Astrocyte of the hippocampus (primary cell): ENCODE results near the gene IKBKE.

Source experiments
- DNase-seq: peaks from one replicate; pipeline ENCODE4 v3.0.0; 2011; ENCODE audit warnings: low read depth, low spot score

IKBKE gene

DNA sequence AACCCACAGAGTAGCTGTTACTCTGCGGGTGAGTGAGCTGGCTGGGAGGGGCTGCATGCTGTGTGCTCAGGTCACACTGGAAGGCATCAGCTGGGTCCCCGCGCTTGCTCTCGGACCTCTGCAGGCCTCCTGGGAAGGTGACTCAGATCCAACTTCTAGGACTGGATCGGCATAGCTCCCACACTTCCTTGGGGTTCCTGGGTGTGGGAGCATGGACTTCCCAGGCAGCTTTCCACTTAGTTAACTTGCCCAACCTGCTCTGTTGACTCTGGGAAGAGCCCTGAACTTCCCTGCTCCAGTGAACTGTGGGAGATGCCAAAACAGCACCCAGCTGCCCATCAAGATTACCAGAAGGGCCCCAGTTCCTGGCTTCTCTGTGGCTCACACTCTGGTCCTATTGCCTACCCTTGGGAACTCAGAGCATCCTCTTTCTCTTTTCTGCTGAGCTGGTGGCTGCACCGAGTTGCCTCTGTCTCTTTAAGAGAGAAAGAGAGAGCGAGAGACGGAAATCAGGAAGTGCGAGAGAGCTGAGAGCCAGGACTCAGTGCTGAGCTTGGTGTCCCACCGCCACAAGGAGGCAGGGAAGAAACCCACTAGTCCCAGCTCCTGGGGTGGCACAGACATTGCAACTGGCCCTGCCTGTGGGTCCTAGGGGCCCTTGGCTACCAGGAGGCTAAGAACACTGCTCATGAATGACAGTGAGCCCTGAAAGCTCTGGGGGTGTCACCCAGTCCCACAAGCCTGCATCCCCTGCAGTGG lies at the start of gene IKBKE:
TSS of gene IKBKE (plus strand) at position 544 of the 759 bp plus-strand sequence. CDS start 2,752 bp downstream, outside the sequence.
- peak; percentile 70 for DNase-seq

DNA sequence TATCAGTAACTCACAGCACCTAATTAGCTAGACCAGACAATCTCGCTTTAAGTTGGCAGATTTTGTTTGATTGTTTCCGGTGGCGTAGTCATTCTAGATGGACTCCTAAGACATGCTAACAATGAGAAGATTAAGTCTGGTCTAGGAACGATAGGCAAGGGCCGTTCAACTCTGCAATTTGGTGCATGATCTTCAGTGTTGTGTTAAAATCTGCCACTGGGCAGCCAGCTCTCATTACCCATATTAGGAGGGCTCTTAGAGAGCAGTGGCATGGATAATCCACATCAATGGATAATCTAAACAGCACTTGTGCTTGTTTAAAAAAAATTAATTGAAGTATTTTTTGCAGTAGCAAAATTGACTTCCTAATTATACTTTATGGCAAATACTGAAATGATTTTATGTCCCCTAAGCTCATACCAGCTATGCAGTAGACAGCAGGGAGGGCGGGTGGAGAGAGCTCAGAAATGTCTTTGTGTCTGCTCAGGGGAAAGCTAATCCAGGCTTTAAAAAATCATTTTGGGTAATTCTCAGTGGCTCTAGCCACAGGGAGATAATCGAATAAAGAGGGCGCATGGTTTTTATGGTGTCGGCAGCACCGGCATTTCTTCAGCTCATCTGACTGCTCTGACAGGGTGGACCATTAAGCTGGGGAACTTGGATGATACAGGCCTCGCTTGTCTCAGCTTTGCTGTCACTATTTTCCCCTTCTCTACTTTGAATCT lies 48.5 kb upstream of the IKBKE start:
- no peak for DNase-seq

DNA sequence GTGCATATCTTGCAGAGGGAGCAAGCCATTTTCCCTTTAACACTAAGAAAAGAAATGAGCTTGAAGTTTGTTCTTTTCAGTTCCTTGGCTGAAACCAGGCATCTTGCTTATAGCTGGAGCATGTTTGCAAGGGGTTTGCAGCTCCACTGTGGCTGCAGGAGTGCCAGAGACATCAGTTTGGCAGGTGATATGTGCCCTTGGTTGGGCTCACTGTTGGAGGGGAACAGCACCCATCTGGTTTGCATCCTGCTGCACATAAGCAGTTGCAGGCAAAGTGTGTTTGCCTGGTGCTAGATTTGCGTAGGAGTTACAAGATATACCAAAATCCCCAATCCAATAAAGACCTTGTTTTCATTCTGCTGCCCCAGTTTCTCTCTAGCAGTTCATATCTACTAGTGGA lies 47.8 kb upstream of the IKBKE start:
- DNase-seq, result no peak

DNA sequence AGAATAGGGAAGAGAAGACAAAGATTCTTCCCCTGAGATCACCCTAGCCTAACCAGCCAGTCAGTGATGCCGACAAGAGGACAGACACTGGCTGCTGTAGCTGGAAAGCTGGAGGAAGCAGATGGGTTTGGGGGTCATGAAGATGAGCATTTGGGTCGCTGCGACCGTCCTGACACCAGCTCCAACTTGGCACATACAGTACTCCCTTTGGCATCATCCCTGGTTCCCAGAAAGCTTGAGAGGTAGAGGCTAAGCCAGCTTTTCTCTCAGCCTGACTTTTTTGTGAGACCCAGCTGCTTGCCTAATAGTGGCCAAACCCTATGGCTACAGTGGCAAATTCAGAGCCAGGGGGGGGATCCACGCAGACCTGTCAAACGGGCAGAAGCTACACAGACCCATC lies 43.0 kb upstream of the IKBKE start:
- no peak for DNase-seq

DNA sequence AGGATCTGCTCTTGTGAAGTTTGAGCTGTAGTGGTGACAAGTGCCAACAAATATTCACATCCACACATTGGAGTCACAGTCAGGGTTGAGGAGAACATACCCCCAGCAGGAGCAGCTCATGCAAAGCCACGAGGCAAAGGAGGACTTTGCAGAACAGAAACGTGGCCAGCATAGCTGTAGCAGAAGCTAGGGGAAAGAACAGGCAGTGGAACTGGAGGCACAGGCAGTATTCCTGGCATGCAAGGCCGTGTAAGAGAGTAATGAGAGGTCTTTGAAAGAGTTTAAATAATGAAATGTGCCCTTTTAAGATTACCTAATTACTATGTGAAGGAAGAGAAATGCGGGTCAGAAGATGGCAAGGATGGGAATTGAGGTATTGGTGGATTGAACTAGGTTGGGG lies 40.9 kb upstream of the IKBKE start:
- no peak for DNase-seq

DNA sequence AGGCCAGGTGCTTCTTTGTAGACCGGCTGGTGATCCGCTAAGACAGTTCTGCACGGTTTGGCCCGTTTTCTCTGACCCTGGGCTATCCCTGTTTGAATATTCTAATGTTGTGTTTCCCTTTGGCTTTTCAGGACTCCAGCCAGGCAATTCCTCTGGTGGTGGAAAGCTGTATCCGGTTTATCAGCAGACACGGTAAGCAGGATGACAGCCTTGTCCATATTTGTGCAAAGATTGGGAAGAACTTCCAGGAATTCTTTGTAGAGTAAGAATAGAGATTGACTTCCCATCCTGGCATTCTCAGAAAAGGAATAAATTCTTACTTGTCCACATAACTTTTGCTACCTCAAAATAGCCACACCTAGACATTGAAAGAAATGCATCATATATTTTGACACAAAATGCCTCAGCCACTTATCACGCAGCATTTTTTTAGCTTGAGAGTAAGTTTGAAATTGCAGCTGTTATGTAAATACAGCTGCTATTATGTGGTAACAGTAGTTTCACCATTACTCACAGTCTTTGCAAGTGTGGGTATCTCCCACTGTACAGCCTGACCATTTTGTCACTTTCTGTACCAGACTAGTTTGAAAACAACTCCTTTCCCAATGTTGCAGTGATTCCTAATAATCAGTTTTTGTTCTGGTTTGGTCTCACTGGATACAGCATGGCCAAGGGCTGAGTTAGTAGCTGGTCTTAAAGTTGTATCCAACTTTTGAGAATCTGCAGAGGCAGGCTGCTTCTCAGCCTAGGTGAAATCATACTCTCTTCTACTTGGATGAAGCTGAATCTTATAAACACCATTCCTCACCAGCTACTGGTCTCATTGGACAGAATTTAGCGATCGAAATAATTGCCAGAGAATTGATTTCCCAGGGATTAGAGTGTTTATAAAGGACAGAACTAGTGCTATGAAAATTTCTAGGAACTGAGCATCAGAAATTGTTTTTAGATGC lies 40.0 kb upstream of the IKBKE start:
- peak; percentile 61 for DNase-seq

DNA sequence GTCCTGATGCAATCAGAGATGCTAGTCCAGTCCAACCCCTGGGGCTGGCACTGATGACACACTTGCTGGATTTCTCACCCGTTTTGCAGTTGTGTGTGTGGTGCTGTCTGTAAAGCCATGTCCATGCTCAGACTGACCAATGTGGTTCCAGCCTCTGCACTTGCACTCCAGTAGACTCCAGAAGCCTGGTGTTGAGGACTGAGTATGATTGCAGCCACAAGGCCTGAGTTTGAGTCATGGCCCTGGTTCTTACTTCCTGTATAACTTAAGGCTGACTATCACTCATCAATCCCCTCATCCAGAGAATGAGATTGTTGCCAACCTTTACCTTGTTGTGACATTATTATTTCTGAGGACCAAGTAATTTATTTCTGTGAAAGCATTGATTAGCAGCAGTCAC lies 34.8 kb upstream of the IKBKE start:
- no peak for DNase-seq

DNA sequence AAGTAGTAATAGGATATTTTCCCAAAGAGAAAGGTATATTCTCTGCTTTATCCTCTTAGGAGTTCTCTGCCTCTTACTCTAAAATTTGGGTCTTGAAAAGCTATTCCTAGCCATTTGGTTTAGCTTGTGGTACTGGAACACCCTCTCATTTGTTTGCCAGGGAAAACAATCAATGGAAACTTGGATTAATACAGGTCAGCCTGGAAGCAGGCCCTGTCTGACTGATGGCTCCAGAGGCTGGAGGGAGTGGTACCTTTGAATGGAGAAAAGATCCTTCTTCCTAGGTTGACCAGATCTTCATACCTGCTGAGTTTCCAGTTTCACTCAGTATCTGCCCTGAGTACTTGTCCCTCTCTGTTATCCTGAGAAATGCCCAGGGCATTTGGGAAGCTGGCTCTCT lies 31.7 kb upstream of the IKBKE start:
- DNase-seq, result no peak

DNA sequence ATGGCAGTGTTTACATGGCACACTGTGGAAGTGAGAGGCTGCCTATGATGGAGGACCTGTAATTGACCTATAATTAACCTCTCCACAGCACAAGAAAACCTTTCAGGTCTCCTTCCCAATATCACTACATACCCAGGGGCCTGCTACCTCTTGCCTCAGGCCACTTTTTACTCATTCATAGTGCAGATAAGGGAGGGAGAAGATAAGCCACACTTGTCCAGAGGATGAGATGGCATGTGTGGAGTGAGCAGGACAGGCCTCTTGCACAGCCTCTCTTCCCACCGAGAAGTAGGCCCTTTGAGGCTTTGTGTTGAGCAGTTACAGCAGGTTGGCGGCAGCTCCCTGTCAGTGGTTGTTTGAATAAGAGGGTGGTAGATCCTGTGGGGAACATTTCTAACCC lies 31.1 kb upstream of the IKBKE start:
- DNase-seq, result no peak

DNA sequence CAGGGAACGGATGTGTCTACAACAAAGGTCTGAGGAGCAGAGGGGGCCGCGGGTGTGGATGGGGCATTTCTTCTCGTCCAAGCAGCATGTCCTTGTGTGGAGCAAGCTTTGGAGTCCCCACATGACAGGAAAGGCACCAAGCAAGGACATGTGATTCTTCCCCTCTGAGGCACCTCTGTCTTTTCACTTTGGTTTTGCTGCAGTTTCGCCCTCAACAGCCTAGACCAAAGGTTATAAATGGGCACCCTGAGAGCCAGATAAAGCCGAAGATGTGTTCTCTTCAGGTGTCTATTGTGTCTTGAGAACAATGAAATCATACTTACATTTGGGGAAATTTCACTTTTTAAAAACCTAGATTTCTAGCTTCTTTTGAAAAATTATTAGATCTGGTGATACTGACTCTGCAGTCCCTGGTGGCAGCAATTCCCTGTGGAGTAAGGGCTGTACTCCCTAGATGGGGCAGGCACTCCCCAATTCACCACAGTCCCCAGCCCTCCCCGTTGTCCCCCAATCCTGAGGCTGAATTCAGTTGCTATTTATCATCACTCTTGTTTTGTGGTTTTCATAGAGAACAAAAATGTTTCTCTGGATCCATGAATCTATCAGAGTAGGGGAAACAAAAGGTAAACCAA lies 28.8 kb upstream of the IKBKE start:
- no peak for DNase-seq

DNA sequence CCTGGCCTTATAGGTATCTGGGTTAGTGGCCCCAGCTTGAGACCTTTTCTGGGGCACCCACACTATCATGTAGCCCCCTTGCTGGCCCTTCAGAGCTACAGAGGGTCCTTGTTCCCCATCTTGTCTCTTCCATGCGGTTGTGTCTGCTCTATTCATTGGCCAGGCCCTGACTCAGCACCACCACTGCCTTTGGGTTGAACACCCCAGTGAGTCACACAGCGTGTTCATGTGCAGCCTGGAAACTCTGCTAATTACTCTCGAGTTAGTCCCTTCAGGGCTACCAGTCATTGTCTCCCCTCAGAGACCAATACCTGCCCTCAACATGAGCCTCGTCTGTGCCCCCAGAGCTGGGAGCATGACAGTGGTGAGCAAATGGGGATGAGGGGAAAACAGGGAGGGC lies 28.2 kb upstream of the IKBKE start:
- DNase-seq, result peak; percentile 65

DNA sequence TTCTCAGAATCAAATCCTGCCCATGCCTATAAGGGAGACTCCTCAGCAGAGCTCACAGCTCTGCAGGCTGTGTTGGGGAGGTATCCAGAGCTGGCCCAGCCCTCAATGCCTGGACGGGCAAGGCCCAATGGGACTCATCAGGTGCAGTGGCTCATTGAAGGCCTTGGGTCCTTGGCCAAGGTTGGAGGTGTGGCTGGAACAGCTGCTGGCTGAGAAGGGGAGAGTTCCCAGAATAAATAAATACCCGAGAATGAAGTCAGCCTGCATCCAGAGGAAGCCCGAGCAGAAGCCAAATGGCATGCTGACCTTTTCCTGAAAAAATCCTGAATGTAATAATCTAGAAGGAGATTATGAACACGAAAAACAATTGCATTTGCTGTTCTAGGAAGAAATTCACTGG lies 25.2 kb upstream of the IKBKE start:
- DNase-seq, result no peak

DNA sequence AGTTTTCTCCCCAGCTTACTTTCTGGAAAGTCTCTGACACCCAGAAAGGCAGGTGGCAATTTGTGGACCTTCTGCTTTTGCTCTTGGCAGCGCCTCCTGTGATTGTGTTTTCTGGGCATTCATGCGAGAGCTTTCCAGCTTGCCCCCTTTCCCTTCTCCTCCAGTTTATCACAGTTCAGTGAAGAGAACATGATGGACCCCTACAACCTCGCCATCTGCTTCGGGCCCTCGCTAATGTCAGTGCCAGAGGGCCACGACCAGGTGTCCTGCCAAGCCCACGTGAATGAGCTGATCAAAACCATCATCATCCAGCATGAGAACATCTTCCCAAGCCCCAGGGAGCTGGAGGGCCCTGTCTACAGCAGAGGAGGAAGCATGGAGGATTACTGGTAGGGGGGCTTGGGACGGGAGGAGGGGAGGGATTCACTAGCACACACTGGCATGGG lies 24.3 kb upstream of the IKBKE start:
- no peak for DNase-seq

DNA sequence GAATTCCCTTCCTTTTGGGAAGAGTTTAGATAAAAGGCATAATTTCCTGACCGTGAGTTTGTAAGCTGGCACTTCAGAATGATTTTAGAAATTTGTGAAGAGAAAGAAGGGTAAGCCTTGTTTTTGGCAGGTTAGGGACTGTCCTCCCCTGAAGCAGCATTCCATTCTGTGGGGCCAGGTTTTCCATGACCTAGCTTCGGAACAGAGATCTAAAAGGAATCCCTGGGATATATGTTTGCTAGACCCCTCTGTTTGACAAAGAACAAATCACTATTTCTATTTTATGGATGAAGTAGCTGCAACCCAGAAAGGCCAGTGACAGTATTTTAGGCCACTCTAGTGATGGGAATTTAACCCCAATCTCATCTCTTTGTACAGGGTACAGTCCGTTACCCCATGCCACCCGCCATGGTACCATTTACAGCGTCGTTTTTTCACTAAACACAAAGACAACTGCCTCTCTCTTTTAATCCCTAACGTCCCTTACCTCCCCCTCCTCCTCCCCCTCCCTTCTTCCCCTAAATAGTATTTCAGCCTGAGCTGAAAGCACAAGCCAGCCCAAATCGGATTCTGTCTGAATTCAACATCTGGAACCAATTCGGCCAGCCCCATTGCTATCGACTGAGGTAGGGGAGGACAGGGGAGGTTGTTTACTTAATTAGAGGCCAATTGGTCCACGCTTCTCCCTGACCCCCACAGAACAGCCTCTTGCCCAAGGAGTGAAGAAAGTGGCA lies 23.4 kb upstream of the IKBKE start:
- no peak for DNase-seq

DNA sequence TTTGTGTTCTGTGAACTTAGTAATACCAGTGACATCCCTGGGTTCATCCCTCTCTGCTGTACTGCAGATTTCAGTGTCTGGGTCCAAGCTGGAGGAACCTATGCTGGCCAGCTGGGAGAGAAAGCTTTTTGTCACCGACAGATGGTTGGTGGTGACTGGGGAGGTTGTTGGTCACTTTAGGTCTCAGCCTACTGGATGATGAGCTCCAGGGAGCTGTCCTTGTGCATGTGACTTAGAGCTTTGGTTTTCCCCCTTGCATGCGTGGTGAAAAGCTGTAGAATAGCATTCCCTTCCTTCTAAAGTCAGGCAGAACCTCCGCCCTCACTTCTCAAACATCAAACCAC lies 22.9 kb upstream of the IKBKE start:
- DNase-seq, result no peak

DNA sequence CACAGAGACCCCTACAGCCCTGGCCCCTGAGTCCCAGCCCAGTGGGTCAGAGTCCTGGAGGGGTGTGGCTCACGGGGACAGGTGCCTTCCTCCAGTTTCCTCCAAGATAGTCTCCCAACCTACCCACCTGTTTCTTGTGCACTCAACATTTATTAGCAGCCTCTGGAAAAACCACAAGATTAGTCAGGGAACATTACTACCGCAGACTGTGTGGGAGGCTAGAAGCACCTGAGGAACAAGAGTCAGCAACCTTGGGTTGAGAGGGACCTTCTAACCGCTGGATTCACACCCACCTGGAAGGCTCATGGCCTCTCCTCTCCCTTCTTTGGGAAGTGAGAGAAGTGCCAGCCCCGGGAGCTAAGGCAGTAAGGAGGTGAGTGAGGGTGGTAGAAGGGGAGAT lies 22.5 kb upstream of the IKBKE start:
- DNase-seq, result no peak

DNA sequence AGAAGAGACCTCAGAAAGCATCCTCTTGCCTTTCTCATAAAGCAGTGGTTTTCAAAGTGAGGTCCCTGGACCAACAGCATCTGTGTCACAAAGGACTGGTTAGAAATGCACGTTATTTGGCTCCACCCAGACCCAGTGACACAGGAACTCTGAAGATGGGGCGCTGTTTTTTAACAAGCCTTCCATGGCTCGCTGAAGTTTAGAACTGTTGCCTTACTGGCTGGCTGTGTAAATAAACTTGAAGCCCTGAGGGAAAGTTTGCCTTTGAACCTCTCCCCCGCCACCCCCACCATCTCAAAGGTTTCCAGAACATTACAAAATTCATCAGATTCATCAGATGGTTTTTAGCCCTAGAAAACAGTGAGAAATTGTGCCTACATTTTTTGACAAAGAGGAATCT lies 21.8 kb upstream of the IKBKE start:
- no peak for DNase-seq

DNA sequence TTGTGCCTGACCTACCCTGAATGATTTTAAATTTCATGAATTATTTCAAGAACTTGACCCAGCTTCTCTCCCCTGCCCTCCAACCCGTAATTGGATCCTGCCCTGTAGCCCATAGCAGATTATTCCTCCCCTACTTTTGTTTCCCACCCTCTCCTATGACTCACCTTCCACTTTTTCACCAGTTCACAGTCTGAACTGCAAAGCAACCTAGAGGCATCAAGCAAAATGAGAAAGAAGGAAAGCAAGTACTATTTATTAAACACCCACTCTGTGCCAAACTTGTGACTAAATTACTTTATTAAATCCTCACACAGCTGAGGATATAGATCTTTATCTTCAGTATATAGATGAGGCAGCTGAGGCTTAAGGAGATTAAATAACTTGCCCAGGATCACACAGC lies 20.7 kb upstream of the IKBKE start:
- peak; percentile 46 for DNase-seq

DNA sequence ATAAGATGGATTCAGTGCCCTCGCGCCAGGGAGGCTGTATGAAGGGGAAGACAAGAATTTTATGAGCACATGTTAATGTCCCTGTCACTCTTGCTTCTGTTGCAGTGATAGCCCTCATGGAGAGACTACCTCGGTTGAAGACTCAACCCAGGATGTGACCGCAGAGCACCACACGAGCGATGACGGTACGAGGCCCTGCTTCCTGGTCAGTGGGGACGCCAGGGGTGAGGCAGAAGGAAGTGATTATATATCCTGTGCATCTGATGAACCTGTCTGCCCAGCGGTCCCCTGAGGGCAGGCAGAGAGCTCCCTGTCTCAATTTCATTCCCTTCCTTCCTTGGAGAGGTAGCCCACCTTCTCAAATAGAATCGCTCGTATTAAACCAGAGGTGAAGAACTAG lies 20.0 kb upstream of the IKBKE start:
- no peak for DNase-seq

DNA sequence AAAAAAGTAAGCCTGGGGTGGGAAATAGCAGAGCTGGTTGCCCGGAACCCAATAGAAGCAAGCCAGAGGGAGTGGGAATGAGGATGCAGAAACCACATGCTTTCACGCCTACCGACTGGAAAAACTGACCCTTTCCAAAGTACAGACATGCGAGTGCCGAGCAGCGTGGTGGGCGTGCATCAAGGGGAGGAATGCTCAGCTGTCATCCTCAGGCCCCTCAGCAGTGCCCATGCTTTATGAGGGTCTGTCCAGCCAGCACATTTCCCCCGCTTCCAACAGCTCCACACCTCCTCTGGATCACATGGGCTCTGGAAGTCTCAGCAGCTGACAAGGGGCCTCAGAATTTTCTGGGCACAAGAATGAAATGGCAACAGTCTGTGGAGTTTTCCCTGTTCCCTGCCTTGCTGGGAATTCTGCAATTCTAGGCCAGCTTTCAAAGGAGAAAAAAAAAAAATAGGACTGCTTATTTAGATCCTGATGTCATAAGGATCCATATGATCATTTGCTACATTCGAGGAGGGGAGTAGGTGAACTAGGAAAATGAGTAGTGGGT lies 19.1 kb upstream of the IKBKE start:
- no peak for DNase-seq

DNA sequence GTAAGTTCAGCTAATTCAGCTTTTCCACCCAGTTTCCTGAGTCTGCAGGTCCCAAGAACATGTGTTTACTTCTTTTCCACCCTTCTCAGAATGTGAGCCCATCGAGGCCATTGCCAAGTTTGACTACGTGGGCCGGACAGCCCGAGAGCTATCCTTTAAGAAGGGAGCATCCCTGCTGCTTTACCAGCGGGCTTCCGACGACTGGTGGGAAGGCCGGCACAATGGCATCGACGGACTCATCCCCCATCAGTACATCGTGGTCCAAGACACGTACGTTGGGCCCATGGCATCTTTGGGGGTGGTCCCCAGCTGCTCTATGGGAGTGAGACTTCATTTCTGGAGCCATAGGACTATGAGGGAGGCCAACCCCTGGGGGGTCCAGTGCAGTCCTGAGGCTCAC lies 17.2 kb upstream of the IKBKE start:
- no peak for DNase-seq
